ENCODE data around the gene PRDM15. TPM values are rescaled to one million over a fixed set of nuclear protein-coding genes. Genes with fewer than 3 reads are reported as not detected.

The PRDM15 gene
- total RNA-seq, 1 donor from 2014 or later = 12.0 TPM

DNA sequence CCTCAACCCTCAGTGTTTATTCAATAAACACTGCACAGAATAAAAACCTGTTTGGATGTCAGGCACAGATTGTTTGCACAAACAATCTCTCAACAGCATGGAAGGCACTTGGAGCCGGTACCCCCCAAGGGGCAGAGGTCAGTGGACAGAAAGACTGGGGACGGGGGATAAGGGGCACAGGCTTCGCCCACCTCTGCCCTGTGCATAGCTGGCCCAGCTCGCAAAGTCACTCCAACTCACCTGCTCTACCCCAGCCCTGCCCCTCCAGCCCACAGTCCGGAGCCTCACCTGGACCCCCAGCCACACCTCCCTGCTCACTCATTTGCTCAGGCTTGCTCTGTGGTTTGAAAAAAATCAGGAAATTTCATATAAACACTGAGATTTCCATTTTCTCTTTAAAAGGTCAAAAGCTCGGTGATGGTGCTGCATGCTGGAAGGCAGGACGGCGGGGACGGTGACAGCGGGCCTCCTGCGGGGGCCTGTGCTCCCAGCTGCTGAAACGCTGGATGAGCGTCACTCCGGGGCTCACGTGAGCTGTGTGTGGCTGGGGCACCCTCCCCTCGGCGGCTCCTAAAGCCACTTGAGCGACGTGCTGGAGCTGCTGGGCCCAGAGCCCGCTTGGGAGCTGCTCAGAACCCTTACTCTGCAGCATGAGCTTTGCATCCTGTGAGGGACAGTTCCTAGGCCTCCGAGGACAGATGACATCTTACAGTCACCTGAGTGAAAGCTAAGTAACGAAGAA, 54.5 kb downstream of the PRDM15 start:
- no peaks in the 10 kb centered on the region for H3K36me3 Mint-ChIP-seq (ENCODE audit: low read depth)
- TF ChIP-seq, protein P1, sequence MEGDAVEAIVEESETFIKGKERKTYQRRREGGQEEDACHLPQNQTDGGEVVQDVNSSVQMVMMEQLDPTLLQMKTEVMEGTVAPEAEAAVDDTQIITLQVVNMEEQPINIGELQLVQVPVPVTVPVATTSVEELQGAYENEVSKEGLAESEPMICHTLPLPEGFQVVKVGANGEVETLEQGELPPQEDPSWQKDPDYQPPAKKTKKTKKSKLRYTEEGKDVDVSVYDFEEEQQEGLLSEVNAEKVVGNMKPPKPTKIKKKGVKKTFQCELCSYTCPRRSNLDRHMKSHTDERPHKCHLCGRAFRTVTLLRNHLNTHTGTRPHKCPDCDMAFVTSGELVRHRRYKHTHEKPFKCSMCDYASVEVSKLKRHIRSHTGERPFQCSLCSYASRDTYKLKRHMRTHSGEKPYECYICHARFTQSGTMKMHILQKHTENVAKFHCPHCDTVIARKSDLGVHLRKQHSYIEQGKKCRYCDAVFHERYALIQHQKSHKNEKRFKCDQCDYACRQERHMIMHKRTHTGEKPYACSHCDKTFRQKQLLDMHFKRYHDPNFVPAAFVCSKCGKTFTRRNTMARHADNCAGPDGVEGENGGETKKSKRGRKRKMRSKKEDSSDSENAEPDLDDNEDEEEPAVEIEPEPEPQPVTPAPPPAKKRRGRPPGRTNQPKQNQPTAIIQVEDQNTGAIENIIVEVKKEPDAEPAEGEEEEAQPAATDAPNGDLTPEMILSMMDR (conservative IDR thresholded peaks at IDR 0.05) = no peak
- no peaks in the 10 kb centered on the region for H3K9me3 Mint-ChIP-seq

DNA sequence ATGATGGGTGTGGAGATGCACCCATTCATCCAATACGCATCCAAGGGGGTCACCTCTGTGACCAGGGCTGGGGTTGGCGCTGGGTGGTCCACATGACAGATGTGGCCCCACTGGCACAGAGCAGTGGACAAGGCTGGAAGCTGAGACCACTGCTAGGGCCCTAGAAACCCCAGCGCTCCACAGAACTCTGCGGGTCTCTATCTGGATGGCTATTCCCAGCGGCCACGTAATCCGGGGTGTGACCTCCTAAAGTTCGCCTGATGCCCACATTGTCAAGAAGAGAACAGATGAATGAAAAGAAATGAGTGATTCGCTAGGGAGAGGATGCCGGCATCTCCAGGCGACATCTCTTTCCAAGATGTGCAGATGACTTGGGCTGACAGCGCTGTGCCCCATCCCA, 55.2 kb downstream of the PRDM15 start:
- H3K4me1 Mint-ChIP-seq = no peaks in the 10 kb centered on the region
- no peak overlapping the region for H3K4me3 Mint-ChIP-seq
- DNase-seq (ENCODE audit: low read depth, low spot score) = no peak
- no peaks in the 10 kb centered on the region for H3K36me3 Mint-ChIP-seq (ENCODE audit: low read depth)
- no peaks in the 10 kb centered on the region for H3K27me3 Mint-ChIP-seq (ENCODE audit: low read depth)
- no peaks in the 10 kb centered on the region for H3K9me3 Mint-ChIP-seq
- no peak overlapping the region for H3K27ac Mint-ChIP-seq (ENCODE audit: unreplicated experiment)
- TF ChIP-seq, protein P1 (conservative IDR thresholded peaks at IDR 0.05) = no peak

More for the DNA sequence above, 54.5 kb downstream of the PRDM15 start:
- no peak overlapping the region for H3K27ac Mint-ChIP-seq (ENCODE audit: unreplicated experiment)
- no peak for DNase-seq (ENCODE audit: low read depth, low spot score)
- H3K4me3 Mint-ChIP-seq = no peak overlapping the region
- H3K27me3 Mint-ChIP-seq (ENCODE audit: low read depth) = no peaks in the 10 kb centered on the region
- no peaks in the 10 kb centered on the region for H3K4me1 Mint-ChIP-seq

DNA sequence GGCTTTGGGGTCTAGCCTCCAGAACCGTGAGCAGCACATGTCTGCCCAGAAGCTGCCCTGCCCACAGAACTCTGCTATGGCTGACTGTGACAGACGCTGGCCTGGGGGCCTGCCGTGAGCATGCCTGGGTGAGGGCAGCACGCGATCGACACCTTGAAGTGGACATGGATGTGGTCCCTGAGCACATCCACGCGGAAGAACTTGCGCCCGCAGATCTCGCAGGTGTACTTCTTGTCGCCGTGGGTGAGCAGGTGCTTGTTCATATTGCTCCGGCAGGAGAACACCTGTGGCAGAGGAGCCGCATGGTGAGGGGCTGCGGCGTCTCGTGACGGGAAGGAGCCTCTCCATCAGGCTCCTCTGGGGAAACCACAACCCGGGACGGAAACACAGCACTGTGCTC, 56.0 kb downstream of the PRDM15 start:
- TF ChIP-seq, protein P1 (conservative IDR thresholded peaks at IDR 0.05) = no peak
- Mint-ChIP-seq H3K4me1 (no peaks in the 10 kb centered on the region), H3K27me3 (ENCODE audit: low read depth) (no peaks in the 10 kb centered on the region), H3K27ac (ENCODE audit: unreplicated experiment) (no peak overlapping the region), H3K9me3 (no peaks in the 10 kb centered on the region), H3K4me3 (no peak overlapping the region), H3K36me3 (ENCODE audit: low read depth) (no peaks in the 10 kb centered on the region)
- no peak for DNase-seq (ENCODE audit: low read depth, low spot score)

DNA sequence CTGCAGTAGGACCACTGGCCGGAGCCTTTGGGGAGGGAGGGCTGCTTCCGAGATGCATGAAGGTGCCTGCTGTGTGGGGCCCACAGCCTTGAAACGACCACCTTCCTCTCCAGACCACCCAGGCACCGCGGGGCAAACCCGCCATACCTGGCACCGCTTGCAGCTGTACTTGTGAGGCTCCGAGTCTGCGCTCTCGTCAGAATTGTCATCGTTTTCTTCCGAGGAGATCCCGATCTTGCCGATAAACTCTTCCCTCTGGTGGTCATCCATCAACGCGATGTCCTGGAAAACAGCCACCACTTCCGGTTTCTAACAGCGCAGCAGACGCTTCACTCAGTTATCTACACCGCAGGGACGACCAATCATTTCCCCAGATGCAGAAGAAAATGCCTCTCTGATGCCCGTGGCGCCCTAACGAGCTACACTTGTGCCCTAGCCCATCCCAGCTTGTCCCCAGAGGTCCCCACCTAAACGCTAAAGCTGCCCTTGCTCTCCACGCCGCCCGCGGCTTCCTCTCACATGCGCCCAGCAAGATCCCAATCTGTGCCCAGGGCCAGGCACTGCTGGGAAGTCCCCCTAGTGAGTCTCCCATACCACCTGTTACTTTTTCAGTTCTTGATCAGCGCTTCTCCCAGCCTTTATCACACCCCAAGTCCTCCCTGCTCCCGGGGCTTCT, 57.2 kb downstream of the PRDM15 start:
- Mint-ChIP-seq H3K9me3 (no peaks in the 10 kb centered on the region), H3K4me3 (no peak overlapping the region), H3K27me3 (ENCODE audit: low read depth) (no peaks in the 10 kb centered on the region), H3K27ac (ENCODE audit: unreplicated experiment) (no peak overlapping the region), H3K36me3 (ENCODE audit: low read depth) (no peaks in the 10 kb centered on the region), H3K4me1 (peaks cover 4% of the 10 kb centered on the region)
- TF ChIP-seq, protein P1 (conservative IDR thresholded peaks at IDR 0.05) = no peak
- DNase-seq (ENCODE audit: low read depth, low spot score) = no peak

DNA sequence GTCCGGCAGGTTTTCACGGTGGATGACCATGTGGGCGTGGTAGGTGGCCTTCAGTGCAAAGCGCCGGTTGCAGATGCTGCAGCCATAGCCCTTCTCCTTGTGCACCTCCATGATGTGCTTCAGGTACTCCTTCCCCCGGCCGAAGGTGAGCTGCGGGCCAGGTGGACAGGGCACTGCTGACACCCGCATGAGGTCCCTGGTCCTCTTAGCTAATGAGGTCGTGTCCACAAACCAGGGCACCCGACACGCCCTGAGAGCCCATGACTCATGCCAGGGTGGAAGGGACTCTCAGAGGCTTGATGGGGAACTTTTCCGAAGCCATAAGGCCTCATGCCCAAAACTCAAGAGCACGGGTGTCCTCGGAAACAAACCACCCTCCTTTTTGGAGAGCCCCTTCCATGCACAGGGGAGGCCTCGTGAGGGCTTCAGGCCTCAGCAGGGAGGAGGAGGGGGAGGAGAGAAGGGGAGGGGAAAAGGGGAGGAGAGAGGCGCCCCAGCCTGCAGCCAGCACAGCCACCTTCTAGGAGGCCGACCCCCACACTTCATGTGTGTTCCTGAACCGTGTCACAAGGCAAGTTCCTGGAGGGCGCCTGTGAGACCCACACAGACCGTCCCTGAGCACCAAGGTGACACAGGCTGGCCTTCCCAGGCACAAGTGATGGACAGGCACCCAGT, 57.9 kb downstream of the PRDM15 start:
- no peak overlapping the region for H3K4me3 Mint-ChIP-seq
- no peaks in the 10 kb centered on the region for H3K36me3 Mint-ChIP-seq (ENCODE audit: low read depth)
- no peaks in the 10 kb centered on the region for H3K9me3 Mint-ChIP-seq
- H3K4me1 Mint-ChIP-seq = peaks cover 4% of the 10 kb centered on the region
- no peak for DNase-seq (ENCODE audit: low read depth, low spot score)
- no peaks in the 10 kb centered on the region for H3K27me3 Mint-ChIP-seq (ENCODE audit: low read depth)
- no peak overlapping the region for H3K27ac Mint-ChIP-seq (ENCODE audit: unreplicated experiment)
- TF ChIP-seq, protein P1 (conservative IDR thresholded peaks at IDR 0.05) = no peak
